ENCODE data around the gene C10orf67.

DNA sequence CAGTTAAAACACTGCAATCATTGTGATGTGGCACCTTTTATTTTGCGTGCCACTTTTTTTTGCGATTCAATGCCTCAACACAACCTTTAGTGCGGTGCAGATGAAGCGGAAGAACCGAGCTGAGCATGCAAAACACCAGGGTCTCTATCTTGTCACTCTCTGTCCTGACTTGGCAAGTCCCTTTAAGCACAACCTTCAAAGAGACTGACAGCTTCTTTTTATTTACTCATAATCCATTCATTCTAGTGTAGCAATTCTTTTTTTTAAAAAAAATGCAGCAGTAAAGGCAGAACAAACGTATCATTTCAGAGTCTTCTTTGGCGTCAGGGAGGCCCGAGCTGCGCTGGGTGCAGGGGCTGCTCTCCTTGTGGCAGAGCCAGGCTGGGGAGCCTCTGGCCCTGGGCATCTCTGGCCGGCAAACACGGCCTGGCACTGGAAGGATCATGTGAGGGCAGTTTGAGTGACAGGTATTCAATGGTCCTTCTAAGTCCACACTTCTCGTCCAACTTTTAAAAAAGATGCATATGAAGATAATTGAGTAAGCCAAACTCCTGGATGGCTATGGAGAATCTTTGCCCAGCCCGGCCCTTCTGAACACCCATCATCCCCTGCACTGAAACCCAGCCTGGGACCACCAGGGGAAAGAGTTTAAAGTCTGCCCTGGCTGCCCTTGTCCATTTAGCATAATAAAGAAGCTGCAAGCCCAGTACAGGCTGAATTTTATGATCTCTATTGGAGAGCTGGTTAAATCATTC is 148.6 kb downstream of the C10orf67 start:
- TF ChIP-seq TEAD4 (IDR thresholded peaks at IDR 0.05) (no peak), ZBTB7A (IDR thresholded peaks at IDR 0.05; ENCODE audit: low read depth) (no peak), TAF1 (IDR thresholded peaks at IDR 0.05; ENCODE audit: low read depth) (no peak), YY1 (IDR thresholded peaks at IDR 0.05; ENCODE audit: low read depth) (no peak), RAD21 (IDR thresholded peaks at IDR 0.05; ENCODE audit: low read depth) (no peak), REST (IDR thresholded peaks at IDR 0.05; ENCODE audit: low read depth) (no peak), CEBPB (IDR thresholded peaks at IDR 0.05) (no peak), EP300 (IDR thresholded peaks at IDR 0.05; ENCODE audit: borderline replicate concordance) (no peak)
- TF ChIP-seq, protein P1, sequence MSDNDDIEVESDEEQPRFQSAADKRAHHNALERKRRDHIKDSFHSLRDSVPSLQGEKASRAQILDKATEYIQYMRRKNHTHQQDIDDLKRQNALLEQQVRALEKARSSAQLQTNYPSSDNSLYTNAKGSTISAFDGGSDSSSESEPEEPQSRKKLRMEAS (IDR thresholded peaks at IDR 0.05) = no peak

All from Ishikawa (cell line).